Endometrial microvascular endothelial cells (primary cell): Measurements from ENCODE around the gene VAPA. TPM values are rescaled to one million over a fixed set of nuclear protein-coding genes. Genes with fewer than 3 reads are reported as not detected.
"Not testable (repeated sequence)": the region's sequence is repeated elsewhere in the genome, so short reads cannot be mapped to it uniquely, and the experiment has no call there.

Experiments used
- in situ Hi-C: cut with HindIII; loops from 2 replicates; pipeline ENCODE4 v1.10.0; 2017; ENCODE audit warnings: low sequenced_read_pairs, low pct_unique_long_range_greater_than_20kb; ENCODE audit errors: inconsistent ontology term
- total RNA-seq: library from RNA; depleted of rRNA; stranded (reverse); fragments of >200 nt; gene quantifications from one replicate; pipeline ENCODE4 v1.2.3, GENCODE V29; 2015; ENCODE audit errors: inconsistent ontology term

Gene VAPA
- total RNA-seq, 1 donor from 2014 or later = 218 TPM

DNA sequence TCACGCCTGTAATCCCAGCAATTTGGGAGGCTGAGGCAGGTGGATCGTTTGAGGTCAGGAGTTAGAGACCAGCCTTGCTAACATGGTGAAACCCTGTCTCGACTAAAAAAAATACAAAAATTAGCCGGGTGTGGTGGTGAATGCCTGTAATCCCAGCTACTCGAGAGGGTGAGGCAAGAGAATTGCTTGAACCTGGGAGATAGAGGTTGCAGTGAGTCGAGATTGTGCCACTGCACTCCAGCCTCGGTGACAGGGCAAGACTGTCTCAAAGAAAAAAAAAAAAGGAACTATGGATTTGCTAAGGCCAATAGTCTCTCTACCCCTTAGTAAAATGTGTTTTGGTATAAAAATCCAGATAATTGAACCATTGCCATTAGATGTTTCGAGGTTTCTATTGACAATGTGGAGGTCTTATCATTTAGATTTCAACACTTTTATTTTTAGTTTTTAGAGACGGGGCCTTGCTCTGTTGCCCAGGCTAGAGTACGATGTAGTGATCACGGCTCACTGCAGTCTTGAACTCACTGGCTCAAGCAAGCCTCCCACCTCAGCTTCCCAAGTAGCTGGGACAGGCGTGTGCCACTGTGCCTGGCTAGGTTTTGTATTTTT, 29.2 kb upstream of the VAPA start:
- in situ Hi-C loops = no loop called here

- in situ Hi-C loops = no loop called here
Observed at GRCh38 chr18:9885170-9886004, 28.4 kb upstream of the VAPA start, which contains the start of gene TXNDC2. TSS of gene TXNDC2 (plus strand) at chr18:9885973. CDS start at chr18:9886681, 708 bp downstream.

DNA sequence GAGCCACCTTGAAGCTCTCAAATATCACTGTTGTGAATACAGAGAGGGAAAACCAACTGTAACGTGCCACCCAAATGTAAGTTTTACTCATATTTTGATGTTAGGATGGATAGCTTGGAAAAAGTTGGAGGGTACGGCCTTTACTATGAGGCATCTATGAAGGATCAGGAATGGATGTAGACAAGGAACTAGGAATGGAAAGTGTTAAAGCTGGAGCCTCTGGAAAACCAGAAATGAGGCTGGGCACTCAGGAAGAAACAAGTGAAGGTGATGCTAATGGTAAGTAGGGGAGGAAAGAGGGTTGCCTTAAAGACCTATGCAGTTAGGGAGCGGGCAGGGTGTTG, 27.8 kb upstream of the VAPA start:
- in situ Hi-C loops = no loop called here

DNA sequence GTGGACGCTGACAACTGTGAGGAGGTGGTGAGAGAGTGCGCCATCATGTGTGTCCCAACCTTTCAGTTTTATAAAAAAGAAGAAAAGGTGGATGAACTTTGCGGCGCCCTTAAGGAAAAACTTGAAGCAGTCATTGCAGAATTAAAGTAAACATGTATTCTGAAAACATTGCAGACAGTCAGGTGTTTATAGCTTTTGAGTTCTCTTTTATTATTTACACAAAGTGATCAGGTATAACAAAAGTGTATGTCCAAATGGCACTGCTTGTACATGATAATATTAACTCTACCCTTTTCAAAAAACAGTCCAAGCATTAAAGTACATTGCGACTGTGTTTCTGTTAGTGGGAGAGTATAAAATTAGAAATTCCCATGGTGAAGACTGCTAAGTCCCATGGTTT, 25.8 kb upstream of the VAPA start:
- in situ Hi-C loops = no loop called here

DNA sequence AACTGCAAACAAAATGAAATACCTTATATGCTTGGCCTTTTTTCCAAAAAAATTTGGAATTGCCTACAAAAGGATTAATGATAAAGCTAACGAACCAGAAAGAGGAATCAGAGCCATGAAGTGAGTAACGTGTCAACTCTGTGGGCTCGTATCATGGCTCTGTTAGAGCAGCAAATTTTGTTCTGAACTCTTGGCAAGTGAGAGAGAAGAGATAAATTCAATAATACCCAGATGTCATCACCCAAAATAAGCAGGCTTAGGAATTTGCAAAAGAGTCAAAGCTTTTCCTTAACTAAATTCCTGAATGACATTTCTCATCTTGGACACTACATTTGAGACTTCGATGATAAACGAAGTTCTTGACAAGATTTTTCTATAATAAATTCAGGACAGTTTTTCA, 23.6 kb upstream of the VAPA start:
- in situ Hi-C loops = no loop called here

GRCh38 chr18:9890957-9891356, 22.9 kb upstream of the VAPA start:
- in situ Hi-C loops = no loop called here

GRCh38 chr18:9891515-9891914, 22.3 kb upstream of the VAPA start:
- in situ Hi-C loops = not testable (repeated sequence)

- in situ Hi-C loops = no loop called here
Observed at GRCh38 chr18:9894454-9895068, 19.3 kb upstream of the VAPA start.

DNA sequence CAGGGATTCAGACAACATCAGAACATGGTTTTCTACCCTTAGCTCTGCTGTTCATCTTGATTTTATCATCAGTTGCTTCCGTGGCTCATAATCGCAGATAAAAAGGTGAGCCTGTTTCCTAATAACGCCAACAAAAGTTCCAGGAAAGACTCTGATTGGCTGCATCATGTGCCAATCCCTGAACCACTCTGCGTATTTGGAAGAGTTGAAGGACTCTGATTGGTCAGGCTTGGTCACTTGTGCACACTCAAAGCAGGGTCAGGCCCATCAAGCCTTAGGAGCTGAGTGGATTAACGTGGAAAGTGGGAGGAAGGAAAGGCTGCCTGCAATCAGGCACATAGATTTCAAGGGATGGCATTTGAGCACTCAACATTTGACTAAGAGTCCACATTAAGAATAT, 16.7 kb upstream of the VAPA start:
- in situ Hi-C loops = no loop called here

DNA sequence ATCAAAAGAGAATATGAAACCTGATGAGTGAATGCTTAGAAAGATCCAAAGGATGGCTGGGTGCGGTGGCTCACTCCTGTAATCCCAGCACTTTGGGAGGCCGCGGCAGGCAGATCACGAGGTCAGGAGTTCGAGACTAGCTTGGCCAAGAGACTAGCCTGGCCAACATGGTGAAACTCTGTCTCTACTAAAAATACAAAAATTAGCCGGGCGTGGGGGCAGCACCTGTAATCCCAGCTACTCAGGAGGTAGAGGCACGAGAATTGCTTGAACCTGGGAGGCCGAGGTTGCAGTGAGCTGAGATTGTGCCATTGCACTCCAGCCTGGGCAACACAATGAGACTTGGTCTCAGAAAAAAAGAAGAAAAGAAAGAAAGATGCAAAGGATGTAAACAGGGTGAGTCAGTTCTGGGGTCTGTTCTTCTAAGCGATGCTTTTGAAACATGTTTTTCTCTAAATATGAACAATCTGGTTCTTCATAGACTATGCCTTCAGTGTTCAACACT, 16.0 kb upstream of the VAPA start:
- in situ Hi-C loops = not testable (repeated sequence)

- in situ Hi-C loops = no loop called here
Observed at GRCh38 chr18:9898792-9899549, 14.8 kb upstream of the VAPA start.

- in situ Hi-C loops = not testable (repeated sequence)
Observed at GRCh38 chr18:9899550-9899930, 14.3 kb upstream of the VAPA start.

DNA sequence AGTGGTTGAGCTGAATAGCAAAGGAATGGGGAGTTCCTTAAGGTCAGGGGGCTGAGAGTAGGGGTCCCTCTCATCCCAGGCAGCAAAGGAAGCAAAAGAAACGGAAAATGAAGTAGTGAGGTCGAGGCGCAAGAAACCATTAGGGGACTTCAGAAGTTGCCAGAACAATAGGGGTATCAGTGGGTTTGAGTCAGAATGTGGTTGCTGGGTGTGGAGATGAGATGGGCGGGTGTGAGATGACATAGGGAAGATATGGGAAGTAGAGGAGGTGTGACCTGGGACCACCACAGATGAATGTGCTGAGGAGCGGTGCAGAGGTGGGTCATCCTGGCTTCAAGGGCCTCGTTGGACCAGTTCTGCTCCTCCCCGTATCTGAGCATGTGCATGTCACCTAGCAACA, 13.1 kb upstream of the VAPA start:
- in situ Hi-C loops = no loop called here

DNA sequence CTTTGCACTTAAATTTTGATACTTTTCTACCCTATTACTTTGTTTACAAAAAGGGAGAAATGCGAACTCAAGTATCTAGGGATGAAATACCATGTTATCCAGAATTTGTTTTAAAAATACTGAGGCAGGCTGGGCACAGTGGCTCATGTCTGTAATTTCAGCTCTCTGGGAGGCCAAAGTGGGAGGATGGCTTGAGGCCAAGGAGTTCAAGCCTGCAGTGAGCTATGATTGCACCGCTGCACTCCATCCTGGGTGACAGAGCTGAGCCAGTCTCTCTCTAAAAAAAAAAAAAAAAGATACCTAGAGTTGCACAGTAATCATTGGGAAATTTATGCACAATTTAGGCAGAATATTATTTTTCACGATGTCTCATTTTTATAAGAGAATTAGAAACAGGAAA, 12.4 kb upstream of the VAPA start:
- in situ Hi-C loops = no loop called here

DNA sequence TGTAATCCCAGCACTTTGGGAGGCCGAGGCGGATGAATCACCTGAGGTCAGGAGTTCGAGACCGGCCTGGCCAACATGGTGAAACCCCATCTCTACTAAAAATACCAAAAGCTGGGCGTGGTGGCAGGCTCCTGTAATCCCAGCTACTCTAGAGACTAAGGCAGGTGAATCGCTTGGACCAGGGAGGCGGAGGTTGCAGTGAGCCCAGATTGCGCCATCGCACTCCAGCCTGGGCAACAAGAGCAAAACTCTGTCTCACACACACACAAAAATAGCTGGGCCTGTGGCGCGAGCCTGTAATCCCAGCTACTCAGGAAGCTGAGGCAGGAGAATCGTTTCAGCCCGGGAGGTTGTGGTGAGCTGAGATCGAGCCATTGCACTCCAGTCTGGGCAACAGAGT, 11.6 kb upstream of the VAPA start:
- in situ Hi-C loops = not testable (repeated sequence)

DNA sequence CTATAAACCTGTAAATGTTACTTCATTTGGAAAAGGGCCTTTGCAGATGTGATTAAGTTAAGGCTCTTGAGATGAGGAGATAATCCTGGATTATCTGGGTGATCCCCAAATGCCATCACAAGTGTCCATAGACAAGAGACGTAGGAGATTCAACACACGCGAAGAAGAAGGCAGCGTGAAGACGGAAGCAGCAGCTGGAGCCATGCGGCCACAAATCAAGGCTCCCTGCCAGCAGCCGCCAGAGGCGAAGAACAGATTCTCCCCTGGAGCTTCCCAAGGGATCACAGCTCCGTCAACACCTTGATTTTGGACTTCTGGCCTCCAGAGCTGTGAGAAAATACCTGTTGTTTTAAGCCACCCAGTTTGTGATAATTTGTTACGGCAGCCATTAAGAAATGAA, 11.0 kb upstream of the VAPA start:
- in situ Hi-C loops = no loop called here

DNA sequence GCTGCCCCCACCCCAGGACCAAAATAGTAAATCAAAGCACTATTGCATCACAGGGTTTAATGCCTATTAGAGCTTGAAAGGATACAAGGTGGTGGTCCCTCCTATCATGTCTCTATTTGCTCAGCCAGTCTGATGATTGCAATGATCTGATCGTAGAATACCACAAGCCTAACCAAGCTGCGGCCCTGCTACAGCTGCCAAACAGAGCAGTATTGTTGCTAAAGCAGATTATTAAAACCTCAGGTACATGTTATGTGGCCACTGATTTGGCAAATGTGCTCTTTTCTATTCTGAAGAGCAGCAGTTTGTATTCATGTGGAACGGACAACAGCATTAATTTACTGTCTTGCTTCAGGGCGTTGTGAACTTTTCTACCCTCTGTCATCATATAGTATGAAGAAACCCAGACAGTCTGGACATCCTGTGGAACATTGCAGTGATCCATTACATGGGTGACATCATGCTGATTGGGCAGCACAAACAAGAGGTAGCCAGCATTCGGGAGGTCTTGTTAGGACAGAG, 8.4 kb upstream of the VAPA start:
- in situ Hi-C loops = no loop called here

- in situ Hi-C loops = no loop called here
Observed at GRCh38 chr18:9906481-9906880, 7.3 kb upstream of the VAPA start.

DNA sequence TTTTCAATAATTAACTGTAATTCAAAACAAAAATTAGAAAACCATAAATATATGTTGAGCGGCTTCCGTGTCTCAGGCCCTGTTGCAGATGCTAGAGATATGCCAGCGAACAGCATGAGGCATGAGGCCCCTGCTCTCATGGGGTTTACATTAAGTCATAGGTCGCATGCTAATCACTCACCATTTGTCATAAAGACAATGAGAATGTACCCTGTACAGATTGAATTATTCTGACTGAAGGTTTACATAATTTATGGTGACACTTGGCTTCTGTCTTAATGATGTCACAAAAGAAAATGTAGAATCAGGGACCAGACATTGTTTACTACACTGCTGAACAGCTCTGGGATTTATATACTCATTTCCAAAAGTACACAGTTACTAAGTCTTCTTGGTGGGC, 5.9 kb upstream of the VAPA start:
- in situ Hi-C loops = no loop called here
